ENCODE data around the gene ZNF324B. TPM values are rescaled to one million over a fixed set of nuclear protein-coding genes. Genes with fewer than 3 reads are reported as not detected.

Gene ZNF324B
- total RNA-seq (2012; rRNA removed) (3.3 and 4.1 TPM in 2 replicates), polyA plus RNA-seq (2012; rRNA removed) (2.8 and 3.5 TPM in 2 replicates), Bru-seq, nascent RNA (percentile 42 among the genes with signal in this experiment), BruChase-seq, experiment 1, labeled RNA remaining after a 6-hour chase (percentile 60 among the genes with signal in this experiment), BruChase-seq, experiment 2, labeled RNA remaining after a 2-hour chase (percentile 52 among the genes with signal in this experiment)
- 1.5 and 2.0 TPM in 2 replicates for polyA plus RNA-seq (2012; cell fraction: cytosol; rRNA removed)
- 2.6 and 5.9 TPM in 2 replicates for polyA plus RNA-seq (2012; cell fraction: nucleus; rRNA removed; ENCODE audit: low replicate concordance)
- long read RNA-seq, partial matches to known transcripts = 0 of 5 reads
- long read RNA-seq, other reads (novel, unspliced or antisense) = 2 of 5 reads

GRCh38 chr19:58451358-58452101 is at the start of gene ZNF324B:
TSS of gene ZNF324B (plus strand) at chr19:58451622. CDS start at chr19:58453702, 2,080 bp downstream.
- POLR2A ChIA-PET (ENCODE audit: unreplicated experiment) = interaction anchor here (0.6 kb wide), 1 partner anchor 171 kb away, joined by 3 read pairs; no protein-coding TSS in a partner anchor

More at GRCh38 chr19:58451358-58452101, at the start of gene ZNF324B:
- no TSS peak for BruUV-seq (replicated peaks)
- TF ChIP-seq CHD1 (IDR thresholded peaks at IDR 0.05; ENCODE audit: low read depth, low read length) = no peak
- TF ChIP-seq CTCF (conservative IDR thresholded peaks at IDR 0.05; ENCODE audit: low read depth, low read length) = no peak
- TF ChIP-seq, protein P1, sequence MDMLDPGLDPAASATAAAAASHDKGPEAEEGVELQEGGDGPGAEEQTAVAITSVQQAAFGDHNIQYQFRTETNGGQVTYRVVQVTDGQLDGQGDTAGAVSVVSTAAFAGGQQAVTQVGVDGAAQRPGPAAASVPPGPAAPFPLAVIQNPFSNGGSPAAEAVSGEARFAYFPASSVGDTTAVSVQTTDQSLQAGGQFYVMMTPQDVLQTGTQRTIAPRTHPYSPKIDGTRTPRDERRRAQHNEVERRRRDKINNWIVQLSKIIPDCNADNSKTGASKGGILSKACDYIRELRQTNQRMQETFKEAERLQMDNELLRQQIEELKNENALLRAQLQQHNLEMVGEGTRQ (IDR thresholded peaks at IDR 0.05; ENCODE audit: low read depth, low read length) = peak; percentile 32; the same call in 1 of the 2 replicates
- TF ChIP-seq RCOR1 (IDR thresholded peaks at IDR 0.05; ENCODE audit: insufficient replicate concordance, low read length) = no peak
- no peak for TF ChIP-seq CEBPB (IDR thresholded peaks at IDR 0.05; ENCODE audit: low read depth, low read length)
- TF ChIP-seq MAZ (IDR thresholded peaks at IDR 0.05; ENCODE audit: borderline replicate concordance, low read depth, low read length) = peak; percentile 82; the same call in 1 of the 2 replicates
- peak; percentile 79 for TF ChIP-seq MXI1 (IDR thresholded peaks at IDR 0.05; ENCODE audit: borderline replicate concordance, low read depth, low read length)
- H3K27ac ChIP-seq (ENCODE audit: insufficient read depth, low read length) = peak within 1 kb of the TSS; percentile 3; the same call in 1 of the 2 replicates
- no peak within 1 kb of the TSS for H2BK20ac ChIP-seq (ENCODE audit: low read depth, low read length)
- no peak within 1 kb of the TSS for H4K5ac ChIP-seq (ENCODE audit: low read depth, low read length)
- H3K4me3 ChIP-seq (ENCODE audit: insufficient read depth, low read depth, low read length) = peak within 1 kb of the TSS; percentile 67
- no peak within 1 kb of the TSS for H2BK120ac ChIP-seq (ENCODE audit: low read depth, low read length)
- no peak within 1 kb of the TSS for H2BK5ac ChIP-seq (ENCODE audit: low read depth, low read length, poor library complexity, severe bottlenecking)
- H2BK15ac ChIP-seq (ENCODE audit: low read depth, low read length) = no peak within 1 kb of the TSS
- dilution Hi-C loops (cut with HindIII; ENCODE audit: low sequenced_read_pairs, unreplicated experiment) (no loop called here), intact Hi-C loops (cut with micrococcal nuclease) (no loop called here), in situ Hi-C loops (cut with MboI; ENCODE audit: low sequenced_read_pairs) (no loop called here)
- no peaks in the 10 kb centered on the region for H4K20me1 ChIP-seq (ENCODE audit: insufficient read depth, low read length)
- H4K91ac ChIP-seq (ENCODE audit: insufficient read depth, low read depth, low read length) = no peak within 1 kb of the TSS; the same call in 1 of the 2 replicates
- peaks cover 12% of the 10 kb centered on the region for H3K36me3 ChIP-seq (ENCODE audit: control insufficient read depth, insufficient read depth, low read length)
- H3K23ac ChIP-seq (ENCODE audit: low read depth, low read length) = peak within 1 kb of the TSS; percentile 66
- H3K9ac ChIP-seq (ENCODE audit: low read depth, low read length) = peak within 1 kb of the TSS; percentile 7
- peaks cover 8 to 13% of the 10 kb centered on the region in 2 experiments; a peak in 2 of 4 replicates for H3K79me1 ChIP-seq (ENCODE audit: low read depth in 1 of 2, low read length in 2 of 2)
- H2AFZ ChIP-seq (replicated peaks; ENCODE audit: low read length, poor library complexity) = peak within 1 kb of the TSS; percentile 99
- H2AK5ac ChIP-seq (ENCODE audit: low read depth, low read length) = 0 out of 2 replicates have a peak within 1 kb of the TSS, but pooled peaks have one; percentile 5
- H3K4me1 ChIP-seq (ENCODE audit: control insufficient read depth, insufficient read depth, low read length) = no peaks in the 10 kb centered on the region
- H2AK9ac ChIP-seq (replicated peaks; ENCODE audit: low read depth, low read length, poor library complexity) = peak within 1 kb of the TSS; percentile 81
- DNase-seq = peak; percentile 92
- H3K9me3 ChIP-seq (ENCODE audit: control insufficient read depth, insufficient read depth, low read length) = no peaks in the 10 kb centered on the region; the same call in none of the 2 replicates
- H3K14ac ChIP-seq (replicated peaks; ENCODE audit: low read depth, low read length) = no peak within 1 kb of the TSS
- CTCF ChIA-PET = interaction anchor here (1.5 kb wide), 1 partner anchor 69 kb away, joined by 4 read pairs; the partner anchor contains the start of gene ZBTB45
- peaks cover 13% of the 10 kb centered on the region for H3K9me1 ChIP-seq (ENCODE audit: insufficient read depth, low read length)
- 0 out of 2 replicates have a peak within 1 kb of the TSS, but pooled peaks have one; percentile 30 for H3K56ac ChIP-seq (ENCODE audit: extremely low read depth, insufficient read depth, low read length)
- peak within 1 kb of the TSS in 1 of 2 experiments; percentile 37; a peak in 2 of 4 replicates for H4K8ac ChIP-seq (ENCODE audit: low read depth in 2 of 2, low read length in 2 of 2)
- peak within 1 kb of the TSS; percentile 88 for H3K4me2 ChIP-seq (ENCODE audit: low read depth, low read length)
- no peak within 1 kb of the TSS for H3K18ac ChIP-seq (ENCODE audit: low read depth, low read length)
- H3K4ac ChIP-seq (ENCODE audit: low read depth, low read length) = no peak within 1 kb of the TSS
- ATAC-seq (ENCODE audit: low read depth) = peak; percentile 99
- no peaks in the 10 kb centered on the region for H3K27me3 ChIP-seq (ENCODE audit: control insufficient read depth, insufficient read depth, low read length)
- 0% methylated on average over 51 of the region's 79 CpGs; no CpG with 5 or more reads in 1 of the 2 experiments for WGBS, 2 experiments (ENCODE audit: extremely low coverage in 2 of 2, insufficient read length in 1 of 2)
